IPS-18c (cell line): ENCODE data around the gene PITPNM2.

ENCODE experiments used
- H3K4me3 ChIP-seq: 2 replicates; pipeline ENCODE4 v1.7.0; 2013; ENCODE audit warnings: low read depth, mild to moderate bottlenecking, low read length, moderate library complexity; ENCODE audit not compliant: insufficient read depth
- H3K9me3 ChIP-seq: one replicate; pipeline ENCODE4 v1.6.1; 2013; ENCODE audit warnings: mild to moderate bottlenecking, low read length, moderate library complexity; ENCODE audit not compliant: control insufficient read depth, insufficient read depth

Gene PITPNM2

DNA sequence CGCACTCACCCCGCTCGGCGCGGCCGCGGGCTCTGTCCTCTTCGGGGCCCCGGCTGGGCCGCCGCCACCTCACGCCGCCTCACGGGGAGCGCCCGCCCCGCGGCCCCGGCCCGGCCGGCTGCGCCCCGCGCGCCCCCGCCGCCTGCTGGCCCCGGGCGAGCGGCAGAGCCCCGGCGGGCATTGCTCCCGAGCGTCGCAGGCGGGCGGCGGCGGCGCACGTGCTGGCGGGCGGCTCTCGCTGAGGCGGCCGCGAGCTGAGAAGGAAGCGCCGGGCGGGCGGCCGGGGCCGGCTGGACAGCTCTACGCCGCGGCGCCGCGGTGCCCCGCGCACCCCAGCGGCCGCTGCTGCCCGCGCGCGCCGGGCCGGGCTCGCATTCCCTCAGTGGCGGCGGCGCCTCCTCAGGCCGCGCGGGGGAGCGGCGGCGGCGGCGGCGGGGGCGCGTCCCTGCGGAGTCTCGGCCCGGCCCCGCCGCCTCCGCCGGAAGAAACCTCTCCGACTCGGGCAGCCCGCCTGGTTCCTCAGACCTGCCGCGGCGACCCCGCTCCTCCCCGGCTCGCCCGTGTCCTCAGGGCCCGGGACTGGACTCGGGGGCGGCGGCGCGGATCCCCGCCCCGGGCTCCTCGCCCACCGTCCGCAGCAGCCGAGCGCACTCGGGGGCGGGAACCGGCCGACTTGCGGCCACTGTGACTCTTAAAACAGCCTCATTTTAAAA, at the start of gene PITPNM2:
TSS of gene PITPNM2 (minus strand) at position 347 of the 713 bp plus-strand sequence. CDS start 116,500 bp downstream, outside the sequence.
- Histone ChIP-seq H3K4me3 (peak within 1 kb of the TSS; percentile 66), H3K9me3 (no peaks in the 10 kb centered on the region)

DNA sequence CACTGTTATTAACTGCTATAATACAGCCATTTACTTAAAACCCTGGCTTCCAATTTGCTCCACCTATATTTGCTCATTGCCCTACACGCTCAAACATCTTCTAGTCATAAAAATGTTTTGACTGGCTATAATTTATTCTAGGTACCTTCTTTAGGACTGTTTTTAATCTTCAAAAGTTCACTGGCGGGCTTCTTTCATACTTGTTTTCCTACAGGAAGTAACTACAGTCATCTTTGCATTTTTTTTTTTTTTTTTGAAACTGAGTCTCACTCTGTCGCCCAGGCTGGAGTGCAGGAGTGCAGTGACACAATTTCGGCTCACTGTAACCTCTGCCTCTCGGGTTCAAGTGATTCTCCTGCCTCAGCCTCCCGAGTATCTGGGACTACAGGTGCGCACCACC, 49.5 kb upstream of the PITPNM2 start:
- H3K9me3 ChIP-seq, result no peaks in the 10 kb centered on the region
- no peak overlapping the region for H3K4me3 ChIP-seq

DNA sequence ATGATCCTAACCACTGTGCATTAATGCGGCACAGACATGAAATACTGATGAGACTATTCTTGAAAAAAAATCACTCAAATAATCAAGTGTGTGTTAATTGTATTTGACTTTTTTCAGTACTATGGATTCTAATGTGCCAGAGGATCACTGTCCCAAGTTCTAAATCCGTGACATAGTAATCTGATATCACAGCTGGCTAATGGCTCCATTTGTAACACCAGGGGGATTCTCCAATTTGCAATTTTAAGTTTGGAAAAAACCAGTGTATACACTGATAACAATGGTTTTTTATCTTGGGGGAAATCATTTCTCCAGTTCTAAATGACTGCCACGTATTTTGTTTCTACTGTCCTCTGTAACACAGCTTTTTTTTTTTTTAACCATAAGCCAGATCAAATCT, 49.0 kb upstream of the PITPNM2 start:
- no peaks in the 10 kb centered on the region for H3K9me3 ChIP-seq
- H3K4me3 ChIP-seq, result no peak overlapping the region

DNA sequence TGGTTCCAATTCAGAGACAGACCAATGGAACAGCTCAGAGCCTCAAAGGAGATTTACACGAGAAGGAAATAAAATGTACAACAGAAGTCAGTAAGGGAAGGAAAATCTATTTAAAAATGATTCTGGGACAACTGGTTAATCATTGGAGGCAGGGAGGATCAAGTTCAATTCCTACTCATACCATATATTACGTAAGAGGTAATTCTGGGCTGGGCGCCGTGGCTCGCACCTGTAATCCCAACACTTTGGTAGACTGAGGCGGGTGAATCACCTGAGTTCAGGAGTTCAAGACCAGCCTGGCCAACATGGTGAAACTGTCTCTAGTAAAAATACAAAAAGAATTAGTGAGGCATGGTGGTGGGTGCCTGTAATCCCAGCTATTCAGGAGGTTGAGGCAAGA, 36.7 kb upstream of the PITPNM2 start:
- H3K4me3 ChIP-seq, result no peak overlapping the region
- H3K9me3 ChIP-seq, result no peaks in the 10 kb centered on the region

DNA sequence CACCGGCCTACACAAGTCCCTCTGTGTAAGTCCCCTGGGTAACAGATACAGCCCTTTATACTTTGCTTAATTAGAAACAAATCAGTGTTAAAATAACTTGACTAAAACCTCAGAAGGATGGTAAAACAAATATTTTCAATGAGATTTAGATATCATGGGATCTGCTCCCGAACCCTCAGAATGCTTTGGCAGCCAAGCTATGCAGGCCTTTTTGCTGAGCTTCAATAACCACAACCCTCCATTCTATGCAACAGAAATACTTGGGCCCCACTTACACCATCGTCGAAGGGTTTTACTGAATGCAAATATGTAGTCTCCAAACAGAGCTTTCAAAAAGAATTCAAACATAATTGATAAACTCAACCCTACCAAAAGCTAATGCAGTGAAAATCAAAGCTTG, 29.3 kb upstream of the PITPNM2 start:
- Histone ChIP-seq H3K4me3 (no peak overlapping the region), H3K9me3 (no peaks in the 10 kb centered on the region)

DNA sequence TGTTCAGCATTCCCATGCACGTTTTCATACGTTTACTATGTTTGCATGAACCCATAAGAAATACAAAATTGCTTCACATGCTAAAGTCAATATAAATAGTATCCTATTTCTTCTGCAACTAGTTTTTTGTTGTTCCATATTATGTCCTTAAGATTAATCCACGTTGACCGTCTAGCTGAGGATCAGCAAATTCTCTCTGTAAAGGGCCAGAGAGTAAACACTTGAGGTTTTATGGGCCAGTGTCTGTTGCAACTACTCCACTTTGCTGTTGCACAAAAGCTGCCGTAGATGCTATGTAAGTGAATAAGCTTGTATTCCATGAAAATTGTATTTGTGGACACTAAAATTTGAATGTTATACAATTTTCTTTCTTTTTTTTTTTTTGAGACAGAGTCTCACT, 21.1 kb upstream of the PITPNM2 start:
- Histone ChIP-seq H3K9me3 (no peaks in the 10 kb centered on the region), H3K4me3 (no peak overlapping the region)

DNA sequence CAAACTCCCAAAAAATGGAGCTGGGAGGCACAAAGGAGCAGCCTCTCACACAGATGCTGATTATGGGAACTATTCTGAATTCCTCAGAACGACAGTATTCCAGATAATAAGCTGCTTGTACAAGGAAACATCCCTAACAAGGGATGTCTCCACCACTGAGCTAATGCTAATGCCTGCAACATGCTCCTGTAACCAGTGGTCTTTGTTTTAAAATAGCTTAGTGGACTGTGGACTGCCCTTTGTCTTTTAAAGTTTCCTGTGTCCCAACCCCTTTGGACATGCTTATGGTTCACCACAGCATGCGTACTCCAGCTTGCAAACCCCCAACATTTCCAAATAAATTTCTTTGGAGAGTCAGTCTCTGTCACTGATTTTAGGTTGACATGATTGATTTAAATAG, 16.4 kb upstream of the PITPNM2 start:
- Histone ChIP-seq H3K9me3 (no peaks in the 10 kb centered on the region), H3K4me3 (no peak overlapping the region)

DNA sequence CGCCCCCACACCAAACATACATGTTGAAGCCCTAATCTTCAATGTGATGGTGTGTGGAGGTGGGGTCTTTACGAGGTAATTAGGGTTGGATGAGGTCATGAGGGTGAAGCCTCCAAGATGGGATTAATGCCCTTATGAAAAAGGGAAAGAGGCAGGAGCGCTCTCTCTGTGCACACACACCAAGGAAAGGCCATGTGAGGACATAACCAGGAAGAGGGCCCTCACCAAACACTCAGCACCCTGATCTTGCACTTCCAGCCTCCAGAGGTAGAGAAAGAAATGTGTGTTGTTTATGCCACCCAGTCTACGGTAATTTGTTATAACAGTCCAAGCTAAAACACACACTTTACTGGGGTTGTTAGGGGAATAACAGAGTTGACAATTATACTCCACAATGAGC, 14.6 kb upstream of the PITPNM2 start:
- Histone ChIP-seq H3K4me3 (no peak overlapping the region), H3K9me3 (no peaks in the 10 kb centered on the region)

DNA sequence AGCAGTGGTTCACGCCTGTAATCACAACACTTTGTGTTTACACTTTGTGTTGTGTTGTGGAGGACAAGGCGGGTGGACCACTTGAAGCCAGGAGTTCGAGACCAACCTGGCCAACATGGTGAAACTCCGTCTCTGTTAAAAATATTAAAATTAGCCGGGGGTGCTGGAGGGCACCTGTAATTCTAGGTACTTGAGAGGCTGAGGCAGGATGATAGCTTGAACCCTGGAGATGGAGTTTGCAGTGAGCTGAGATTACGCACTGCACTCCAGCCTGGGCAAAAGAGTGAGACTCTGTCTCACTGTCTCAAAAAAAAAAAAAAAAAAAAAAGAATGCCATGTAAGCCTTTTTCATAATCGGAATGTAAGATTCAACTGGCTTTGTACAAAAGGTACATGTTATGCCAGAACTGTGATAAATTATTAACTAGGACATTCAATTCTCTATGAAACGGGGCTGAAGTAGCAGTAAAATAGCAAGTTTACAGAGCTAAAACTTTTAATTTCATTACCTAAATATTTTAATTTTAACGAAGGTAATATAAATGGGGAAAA, 13.9 kb upstream of the PITPNM2 start:
- no peaks in the 10 kb centered on the region for H3K9me3 ChIP-seq
- H3K4me3 ChIP-seq, result no peak overlapping the region

DNA sequence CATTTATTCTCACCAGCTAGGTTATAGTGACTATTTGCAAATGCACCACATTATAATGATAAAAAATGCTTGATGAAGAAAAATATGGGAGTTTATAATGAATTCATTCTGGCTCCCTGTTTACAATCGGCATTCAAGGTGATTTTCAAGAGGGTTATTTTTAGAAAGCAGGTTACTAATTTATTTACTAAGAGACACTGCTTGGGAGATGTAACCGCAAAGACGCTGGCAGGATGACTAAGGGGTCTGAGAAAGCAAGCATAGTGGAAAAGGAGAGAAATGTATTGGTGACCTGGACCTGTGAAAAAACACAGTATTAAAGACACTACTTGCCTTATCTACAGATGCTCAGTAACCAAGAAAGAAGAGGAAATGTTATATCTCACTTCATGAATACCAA, 13.3 kb upstream of the PITPNM2 start:
- no peak overlapping the region for H3K4me3 ChIP-seq

DNA sequence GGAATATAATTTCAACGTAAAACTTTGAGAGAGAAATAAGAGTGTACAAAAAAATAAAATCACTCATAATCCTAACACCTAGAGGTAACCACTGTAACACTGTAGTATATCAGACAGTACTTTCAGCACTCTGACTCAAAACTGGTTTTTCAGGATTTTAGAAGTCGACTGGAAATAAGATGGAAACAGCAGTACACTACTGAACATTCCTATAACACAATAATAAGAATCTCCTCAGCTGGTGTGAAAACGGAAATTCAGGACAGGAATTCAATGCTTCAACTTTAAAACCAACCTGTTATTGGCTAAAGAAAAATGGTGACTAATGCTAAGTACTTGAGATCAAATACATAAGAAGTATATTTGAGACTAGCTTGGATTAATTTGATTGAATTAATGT, 12.3 kb upstream of the PITPNM2 start:
- Histone ChIP-seq H3K9me3 (no peaks in the 10 kb centered on the region), H3K4me3 (no peak overlapping the region)

More for the DNA sequence above, 13.3 kb upstream of the PITPNM2 start:
- no peaks in the 10 kb centered on the region for H3K9me3 ChIP-seq

DNA sequence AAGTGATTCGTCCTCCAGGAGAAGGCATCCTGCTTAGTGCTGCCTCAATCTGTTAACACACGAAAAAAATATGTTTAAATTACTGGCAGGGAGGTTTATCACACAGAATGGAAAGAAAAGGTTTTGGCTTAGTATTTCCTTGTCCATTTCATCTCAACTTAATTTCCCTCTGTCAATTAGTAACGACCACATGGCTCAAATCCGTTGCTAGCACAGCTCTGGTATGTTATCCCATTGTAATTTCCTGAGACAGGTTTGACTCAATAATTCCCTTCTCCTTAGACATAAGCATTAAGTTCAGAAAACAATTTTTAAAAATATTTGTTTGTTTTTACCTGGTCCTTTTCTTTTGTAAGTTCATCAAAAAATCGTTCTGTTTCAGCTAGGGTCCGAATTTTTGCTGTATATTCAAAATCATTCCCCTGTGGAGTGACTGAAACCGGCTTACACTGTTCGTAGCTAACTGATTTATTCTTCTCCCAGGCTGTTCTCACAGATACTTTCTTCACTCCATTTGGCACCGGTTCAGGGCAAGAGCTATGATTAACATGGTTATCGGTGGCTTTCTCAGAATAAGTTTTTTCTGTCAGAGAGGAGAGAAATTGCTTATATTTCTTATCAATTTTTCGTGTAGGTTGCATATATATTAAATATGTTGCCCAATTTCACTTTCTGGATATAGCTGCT, 10.1 kb upstream of the PITPNM2 start:
- H3K9me3 ChIP-seq, result no peaks in the 10 kb centered on the region
- no peak overlapping the region for H3K4me3 ChIP-seq

DNA sequence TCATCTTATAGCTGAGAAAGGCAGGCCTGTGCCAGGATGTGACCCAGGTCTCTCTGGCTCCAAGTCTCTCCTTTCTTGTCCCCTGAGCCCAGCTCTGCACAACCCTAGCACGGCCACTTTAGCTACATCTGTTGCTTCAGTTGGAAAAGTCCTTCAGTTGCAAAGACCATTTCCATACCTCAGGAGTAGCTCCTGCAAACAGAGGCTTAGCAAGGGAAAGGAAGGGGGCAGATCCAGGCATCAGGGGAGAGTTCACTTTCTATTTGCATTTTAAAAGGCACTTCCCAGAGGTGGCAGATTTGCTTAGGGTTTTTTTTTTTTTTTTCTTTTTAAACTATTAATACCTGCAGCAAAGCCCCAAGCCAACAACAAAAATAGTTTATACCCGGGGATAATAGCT, 3.0 kb upstream of the PITPNM2 start:
- H3K9me3 ChIP-seq, result no peaks in the 10 kb centered on the region
- no peak overlapping the region for H3K4me3 ChIP-seq

DNA sequence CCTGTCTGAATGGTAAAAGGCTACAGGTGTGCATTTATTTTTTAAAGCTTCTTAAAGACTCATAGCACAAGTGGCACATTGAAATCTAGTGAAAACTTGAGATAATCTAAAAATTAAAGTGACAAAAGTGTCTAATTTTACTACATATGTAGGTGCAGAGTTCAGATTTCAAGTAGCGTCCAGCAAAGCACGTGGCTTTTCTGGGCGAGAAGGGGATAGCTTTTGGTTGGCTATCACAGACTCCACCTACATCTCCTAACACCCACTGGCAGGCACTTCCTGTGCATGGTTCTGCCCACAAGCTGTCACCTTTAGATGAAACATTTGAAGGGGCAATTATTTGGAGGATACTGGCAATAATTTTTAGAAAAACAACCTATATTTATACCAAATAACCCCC, 1.9 kb upstream of the PITPNM2 start:
- Histone ChIP-seq H3K4me3 (no peak overlapping the region), H3K9me3 (no peaks in the 10 kb centered on the region)

DNA sequence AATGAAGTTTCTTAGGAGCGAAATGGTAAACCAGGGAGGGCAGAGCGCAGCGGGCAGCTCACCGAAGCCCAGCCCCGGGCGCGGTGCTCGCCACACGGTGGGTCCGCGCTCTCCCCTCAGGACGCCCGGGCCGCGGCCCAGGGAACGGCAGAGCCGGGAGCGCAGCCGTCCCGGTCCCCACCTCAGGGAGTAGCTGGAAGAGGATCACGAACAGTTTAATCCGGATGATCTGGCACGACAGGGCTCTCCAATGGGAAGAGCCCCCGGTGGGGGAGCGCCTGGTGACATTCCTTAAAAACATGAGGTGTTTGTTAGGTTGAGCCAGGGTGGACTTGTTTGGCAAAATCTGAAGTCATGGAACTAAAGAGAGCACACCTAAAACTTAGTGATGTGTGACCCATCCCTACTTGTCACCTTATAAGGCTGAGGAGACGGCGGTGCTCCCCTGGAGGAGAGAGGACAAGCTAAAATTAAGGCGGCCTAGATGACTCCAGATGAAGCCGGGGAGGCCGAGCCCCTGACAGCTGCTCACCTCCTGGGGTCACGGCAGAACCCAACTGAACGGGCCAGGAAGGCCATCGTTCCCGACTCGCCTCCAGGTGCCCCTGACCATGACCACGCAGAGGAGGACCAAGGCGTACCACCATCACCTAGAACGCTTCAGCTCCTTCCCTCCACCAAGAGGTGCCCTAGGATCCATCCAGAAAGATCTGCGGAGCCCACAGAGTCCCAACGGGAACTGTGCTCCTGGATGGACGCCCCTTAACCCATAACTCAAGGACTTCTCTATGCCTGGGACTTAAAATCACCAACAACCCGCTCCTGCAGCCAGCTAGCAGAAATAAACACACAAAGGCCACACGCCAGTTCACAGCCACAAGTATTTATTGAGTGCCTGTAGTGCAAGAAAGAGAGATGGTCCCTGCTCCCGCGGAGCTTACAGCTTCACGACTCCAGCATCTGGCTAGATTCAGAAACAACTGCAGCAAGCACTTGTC, 866 bp upstream of the PITPNM2 start:
- Histone ChIP-seq H3K4me3 (peak overlapping the region; percentile 66), H3K9me3 (no peaks in the 10 kb centered on the region)

DNA sequence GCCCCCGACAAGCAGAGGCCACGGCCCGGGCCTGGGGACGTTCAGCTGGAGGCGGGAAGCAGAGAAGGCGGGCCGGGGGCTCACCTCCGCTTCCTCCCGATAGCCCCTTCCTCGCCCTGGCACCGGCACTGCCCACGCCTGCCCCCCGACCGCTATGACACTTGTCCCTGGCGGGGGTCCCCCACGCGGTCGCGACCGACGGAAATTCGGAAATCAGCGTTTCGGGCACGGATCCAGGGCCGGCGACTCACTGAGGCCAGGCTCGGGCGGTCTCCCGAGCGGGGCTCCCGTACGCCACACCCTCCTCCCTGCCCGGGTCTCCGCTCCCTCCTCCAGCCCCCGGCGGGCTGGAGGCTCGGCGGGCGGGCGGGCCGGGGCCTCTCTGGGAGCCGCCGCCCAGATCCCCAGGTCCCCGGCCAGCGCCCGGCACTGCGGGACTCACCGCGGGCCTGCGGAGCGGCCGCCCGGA, 581 bp downstream of the PITPNM2 start:
- Histone ChIP-seq H3K4me3 (peak overlapping the region; percentile 48), H3K9me3 (no peaks in the 10 kb centered on the region)

DNA sequence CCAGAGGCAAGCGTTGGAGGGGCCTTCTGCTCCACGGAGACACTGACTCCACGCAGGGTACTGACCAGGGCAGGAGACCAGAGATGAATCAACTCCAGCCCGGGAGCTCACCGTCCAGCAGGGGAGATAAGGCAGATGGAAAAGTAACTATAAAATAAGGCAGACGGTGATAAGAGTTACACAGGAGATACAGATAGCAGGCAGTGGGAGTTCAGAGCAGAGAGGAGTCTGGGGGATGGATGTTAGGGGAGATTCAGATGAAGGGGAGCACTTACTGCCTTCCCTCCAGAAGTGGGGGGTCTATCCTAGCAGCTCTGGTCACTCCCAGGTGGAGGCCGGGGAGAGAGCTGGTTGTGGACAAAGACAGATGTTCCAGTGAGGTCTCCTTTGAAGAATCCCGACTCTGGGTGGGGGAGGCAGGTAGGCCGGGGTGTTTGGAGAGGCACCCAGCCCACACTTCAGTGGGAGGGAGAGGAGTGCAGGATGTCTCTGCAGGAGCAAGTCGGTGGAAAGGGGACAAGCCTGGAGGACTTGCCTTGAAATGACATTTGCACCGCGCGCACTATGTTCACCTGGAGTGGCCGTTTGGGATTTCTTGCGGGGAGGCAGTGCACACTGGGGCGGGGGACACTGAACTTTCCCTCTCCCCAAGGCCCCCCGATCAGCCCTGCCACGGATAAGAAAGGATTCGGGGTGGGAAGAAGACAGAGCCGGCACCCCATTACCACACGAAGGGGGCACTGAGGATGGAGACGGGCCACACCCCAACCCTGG, 1.2 kb downstream of the PITPNM2 start:
- Histone ChIP-seq H3K9me3 (no peaks in the 10 kb centered on the region), H3K4me3 (peak overlapping the region; percentile 48)
